ENCODE data around the gene PCP4.

Gene PCP4

DNA sequence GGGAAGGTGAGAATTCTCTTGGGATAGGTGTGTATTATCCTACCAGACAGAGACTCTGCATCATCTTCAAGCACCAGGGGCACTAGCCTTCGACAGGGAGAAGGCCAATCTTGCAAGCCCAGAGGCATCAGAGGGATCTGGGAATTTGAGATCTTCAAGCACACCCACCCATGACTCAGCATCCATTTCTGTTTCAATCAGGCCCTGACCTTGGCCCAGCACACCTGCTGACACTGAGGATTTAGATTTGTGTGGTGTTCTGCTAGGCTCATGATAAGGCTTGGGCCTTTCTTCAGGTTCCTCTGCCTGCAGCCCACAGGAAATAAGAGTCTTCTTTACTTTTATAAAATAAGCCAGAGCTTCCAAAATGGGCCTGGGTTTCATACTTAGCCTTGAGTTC lies 6.6 kb upstream of the PCP4 start:
- no peak for DNase-seq (ENCODE audit: low read depth)
- TF ChIP-seq, protein P1, sequence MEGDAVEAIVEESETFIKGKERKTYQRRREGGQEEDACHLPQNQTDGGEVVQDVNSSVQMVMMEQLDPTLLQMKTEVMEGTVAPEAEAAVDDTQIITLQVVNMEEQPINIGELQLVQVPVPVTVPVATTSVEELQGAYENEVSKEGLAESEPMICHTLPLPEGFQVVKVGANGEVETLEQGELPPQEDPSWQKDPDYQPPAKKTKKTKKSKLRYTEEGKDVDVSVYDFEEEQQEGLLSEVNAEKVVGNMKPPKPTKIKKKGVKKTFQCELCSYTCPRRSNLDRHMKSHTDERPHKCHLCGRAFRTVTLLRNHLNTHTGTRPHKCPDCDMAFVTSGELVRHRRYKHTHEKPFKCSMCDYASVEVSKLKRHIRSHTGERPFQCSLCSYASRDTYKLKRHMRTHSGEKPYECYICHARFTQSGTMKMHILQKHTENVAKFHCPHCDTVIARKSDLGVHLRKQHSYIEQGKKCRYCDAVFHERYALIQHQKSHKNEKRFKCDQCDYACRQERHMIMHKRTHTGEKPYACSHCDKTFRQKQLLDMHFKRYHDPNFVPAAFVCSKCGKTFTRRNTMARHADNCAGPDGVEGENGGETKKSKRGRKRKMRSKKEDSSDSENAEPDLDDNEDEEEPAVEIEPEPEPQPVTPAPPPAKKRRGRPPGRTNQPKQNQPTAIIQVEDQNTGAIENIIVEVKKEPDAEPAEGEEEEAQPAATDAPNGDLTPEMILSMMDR (IDR thresholded peaks at IDR 0.05; ENCODE audit: low read length, missing control alignments): no peak
- no peak overlapping the region for H3K4me3 ChIP-seq (replicated peaks; ENCODE audit: low read depth, low read length)

DNA sequence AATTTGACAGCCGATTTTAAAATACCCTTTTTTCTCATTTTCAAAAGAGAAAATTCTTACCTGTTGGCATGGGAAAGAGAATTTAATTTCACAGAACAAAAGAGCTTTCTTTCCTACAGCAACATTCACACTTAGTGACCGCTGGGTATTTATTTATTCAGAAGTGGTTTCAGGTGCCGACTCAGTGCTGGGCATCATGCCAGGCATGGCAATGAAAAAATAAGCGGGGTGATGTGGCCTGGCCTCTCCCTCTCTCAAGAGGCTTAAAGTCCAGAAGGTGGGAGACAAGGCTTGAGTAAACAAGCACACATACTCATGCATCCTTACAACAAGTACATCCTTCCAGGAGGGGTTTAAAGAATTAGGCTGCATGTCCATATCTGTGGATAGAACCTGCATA lies 4.1 kb upstream of the PCP4 start:
- TF ChIP-seq, protein P1 (IDR thresholded peaks at IDR 0.05; ENCODE audit: low read length, missing control alignments): no peak
- DNase-seq (ENCODE audit: low read depth): no peak
- no peak overlapping the region for H3K4me3 ChIP-seq (replicated peaks; ENCODE audit: low read depth, low read length)

DNA sequence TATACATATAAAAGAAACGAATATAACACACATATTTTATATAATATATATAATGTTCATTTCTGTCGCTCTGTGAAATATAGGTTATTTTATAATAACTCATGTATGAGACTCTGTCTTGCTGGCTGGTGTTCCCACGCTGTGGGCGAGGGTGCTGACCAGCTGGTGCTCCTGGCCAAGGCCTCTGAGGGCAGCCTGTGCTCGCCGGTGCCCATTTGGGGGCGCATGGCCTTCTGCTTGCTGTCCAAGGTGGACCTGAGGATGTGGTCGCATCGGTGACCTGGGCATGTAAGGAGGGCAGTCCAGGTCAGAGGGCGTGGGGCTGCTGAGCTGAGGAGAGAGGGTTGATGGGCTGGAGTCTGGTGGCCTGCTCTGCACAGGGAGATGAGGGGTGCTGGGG lies 1.1 kb upstream of the PCP4 start:
- DNase-seq (ENCODE audit: low read depth): no peak
- no peak overlapping the region for H3K4me3 ChIP-seq (replicated peaks; ENCODE audit: low read depth, low read length)
- TF ChIP-seq, protein P1 (IDR thresholded peaks at IDR 0.05; ENCODE audit: low read length, missing control alignments): no peak

DNA sequence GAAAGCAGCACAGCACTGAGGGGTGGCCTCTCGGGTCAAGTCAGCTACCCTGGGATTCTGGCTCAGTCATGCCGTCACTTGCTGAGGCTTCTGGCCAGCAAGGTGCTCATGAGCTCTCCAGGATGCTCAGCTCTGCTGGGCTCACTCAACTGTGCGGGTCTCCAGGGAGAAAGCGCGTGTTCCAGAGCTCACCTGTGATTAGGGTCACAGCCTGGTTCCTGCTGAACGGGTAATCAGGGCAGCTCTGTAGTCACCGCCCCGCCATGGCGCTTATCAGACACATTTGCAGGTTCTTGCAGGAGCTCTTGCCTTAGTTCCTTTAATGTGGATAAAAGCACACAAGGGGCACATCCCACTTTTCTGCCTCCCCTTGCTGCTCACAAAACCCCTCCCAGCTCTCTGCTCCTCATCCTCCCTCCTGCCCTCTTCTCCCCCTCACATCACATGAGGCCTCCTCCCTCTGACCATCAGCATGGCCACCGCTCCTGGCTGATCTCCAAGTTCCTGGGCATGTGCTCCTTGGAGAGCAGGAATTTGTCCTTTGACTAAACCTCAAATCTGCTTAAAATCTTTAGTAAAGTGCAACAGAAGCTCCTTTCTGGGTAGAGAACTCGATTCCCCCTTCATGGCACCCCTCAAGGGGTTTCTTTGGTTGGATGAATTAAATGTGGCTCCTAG lies 2.0 kb downstream of the PCP4 start:
- no peak overlapping the region for H3K4me3 ChIP-seq (replicated peaks; ENCODE audit: low read depth, low read length)
- TF ChIP-seq, protein P1 (IDR thresholded peaks at IDR 0.05; ENCODE audit: low read length, missing control alignments): no peak
- no peak for DNase-seq (ENCODE audit: low read depth)

DNA sequence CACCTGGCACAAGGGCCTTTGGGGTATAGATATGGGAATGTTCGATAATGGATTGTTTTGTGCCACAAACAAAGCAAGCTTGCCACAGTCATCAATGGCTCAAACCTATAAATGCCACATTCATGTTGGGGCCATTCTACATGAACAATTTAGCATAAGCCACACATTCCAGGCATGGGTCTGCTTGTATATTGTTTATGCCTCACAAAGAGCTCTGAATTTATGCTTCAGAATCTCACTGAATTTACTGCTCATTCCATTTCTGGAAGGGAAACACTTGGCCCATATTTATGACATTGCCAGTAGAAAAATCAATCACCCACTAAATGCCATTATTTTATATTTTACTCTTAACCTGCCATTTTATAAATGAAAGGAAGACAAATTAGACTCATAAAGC lies 6.4 kb downstream of the PCP4 start:
- TF ChIP-seq, protein P1 (IDR thresholded peaks at IDR 0.05; ENCODE audit: low read length, missing control alignments): no peak

DNA sequence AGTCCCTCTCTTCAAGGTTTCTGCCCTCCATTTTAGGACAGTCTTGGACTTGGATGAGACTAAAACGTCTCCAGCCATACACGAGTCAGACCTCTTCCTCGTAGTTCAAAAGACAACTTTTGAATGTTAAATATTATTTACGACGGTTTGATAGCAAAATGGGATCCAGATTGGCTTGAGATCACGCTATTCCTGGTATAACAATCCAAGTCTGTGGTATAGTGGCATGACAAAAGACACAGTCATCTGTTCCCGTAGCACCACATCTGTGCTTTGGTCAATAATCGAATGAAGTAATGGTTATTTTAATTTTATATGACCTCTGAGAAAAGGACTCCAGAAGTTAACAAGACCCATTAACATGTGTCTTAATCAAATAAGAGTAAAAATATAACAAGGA lies 7.0 kb downstream of the PCP4 start:
- no peak overlapping the region for H3K4me3 ChIP-seq (replicated peaks; ENCODE audit: low read depth, low read length)
- TF ChIP-seq, protein P1 (IDR thresholded peaks at IDR 0.05; ENCODE audit: low read length, missing control alignments): no peak
- DNase-seq (ENCODE audit: low read depth): no peak

More for the DNA sequence above, 6.4 kb downstream of the PCP4 start:
- no peak for DNase-seq (ENCODE audit: low read depth)
- H3K4me3 ChIP-seq (replicated peaks; ENCODE audit: low read depth, low read length): no peak overlapping the region

DNA sequence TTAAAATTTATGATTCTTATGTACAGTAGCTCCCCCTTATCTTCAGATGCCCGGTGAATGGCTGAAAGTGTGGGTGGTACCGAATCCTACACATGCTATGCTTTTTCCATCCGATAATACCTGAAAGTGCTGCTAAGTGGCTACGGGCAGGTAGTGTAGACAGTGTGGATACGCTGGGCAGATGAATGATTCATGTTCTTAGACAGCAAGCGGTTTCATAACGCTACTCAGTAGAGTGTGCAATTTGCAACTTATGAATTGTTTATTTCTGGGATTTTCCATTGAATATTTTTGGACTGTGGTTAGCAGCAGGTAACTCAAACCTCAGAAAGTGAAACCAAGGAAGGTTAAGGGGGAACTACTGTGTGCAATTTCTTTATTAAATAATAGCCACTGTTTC lies 7.5 kb downstream of the PCP4 start:
- TF ChIP-seq, protein P1 (IDR thresholded peaks at IDR 0.05; ENCODE audit: low read length, missing control alignments): no peak
- DNase-seq (ENCODE audit: low read depth): no peak
- H3K4me3 ChIP-seq (replicated peaks; ENCODE audit: low read depth, low read length): no peak overlapping the region

Data from fibroblast of pulmonary artery (primary cell).